Right ventricle myocardium superior (tissue), 1 donor: ENCODE results near the gene ZMAT3. TPM values are rescaled to one million over a fixed set of nuclear protein-coding genes. Genes with fewer than 3 reads are reported as not detected.
"Not testable (repeated sequence)": the region's sequence is repeated elsewhere in the genome, so short reads cannot be mapped to it uniquely, and the experiment has no call there.

Source experiments
- ATAC-seq: fragments of 200-7000 bp; cut with Tn5 transposase; one replicate; pipeline ENCODE4 v1.9.1; 2020; ENCODE audit warnings: mild to moderate bottlenecking; ENCODE audit not compliant: poor library complexity
- DNase-seq: peaks from one replicate; pipeline ENCODE4 v3.0.0-alpha.2; 2020
- intact Hi-C: fragments of 100-400 bp; cut with DNase I; formaldehyde crosslinking; loops from one replicate; pipeline ENCODE4 v1.11.2; 2022
- total RNA-seq: library from RNA; stranded (reverse); fragmentation: NEBNext Ultra II Directional; extraction: Animal tissue kit (Norgen Biotek cat#: 25700); gene quantifications from one replicate; pipeline ENCODE4 v1.2.1, GENCODE V29; 2021
- donor health status: DM: no; HTN: yes; CAD: no; lungs with severe emphysema.

The ZMAT3 gene
- total RNA-seq, 1 donor from 2014 or later: 12.9 TPM

GRCh38 chr3:179072100-179072438, 460 bp upstream of the ZMAT3 start:
- intact Hi-C loops: no loop called here
- DNase-seq (peak; percentile 55), ATAC-seq (peak; percentile 55)

- intact Hi-C loops: no loop called here
- ATAC-seq: no peak
- DNase-seq: no peak
Measured at GRCh38 chr3:179071027-179071322, 634 bp downstream of the ZMAT3 start.

- no peak for DNase-seq
- intact Hi-C loops: no loop called here
- no peak for ATAC-seq
Measured at GRCh38 chr3:179069762-179070390, 1.7 kb downstream of the ZMAT3 start.

- ATAC-seq: no peak
- intact Hi-C loops: no loop called here
- DNase-seq: no peak
Measured at GRCh38 chr3:179068779-179069530, 2.7 kb downstream of the ZMAT3 start.

DNA sequence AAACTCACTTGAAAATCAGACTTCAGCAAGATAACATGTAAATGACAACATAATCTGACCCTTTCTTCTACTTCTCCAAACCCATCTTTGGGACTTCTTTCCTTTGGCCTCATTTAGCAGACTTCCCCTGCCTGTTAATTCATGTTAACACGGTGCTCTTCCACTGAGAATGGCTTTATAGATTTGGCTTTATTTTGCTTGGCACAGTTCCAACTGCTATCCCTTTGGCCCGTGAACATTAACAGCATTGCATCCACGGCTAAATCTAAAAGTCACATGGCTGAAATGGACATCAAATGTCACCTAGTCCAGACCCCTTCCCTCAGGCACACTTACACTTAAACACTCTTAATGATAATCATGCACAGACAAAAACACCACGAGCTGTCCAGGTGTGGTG, 3.8 kb downstream of the ZMAT3 start:
- DNase-seq (no peak), ATAC-seq (no peak)
- intact Hi-C loops: no loop called here

GRCh38 chr3:179067291-179067690, 4.3 kb downstream of the ZMAT3 start:
- no peak for ATAC-seq
- intact Hi-C loops: no loop called here

DNA sequence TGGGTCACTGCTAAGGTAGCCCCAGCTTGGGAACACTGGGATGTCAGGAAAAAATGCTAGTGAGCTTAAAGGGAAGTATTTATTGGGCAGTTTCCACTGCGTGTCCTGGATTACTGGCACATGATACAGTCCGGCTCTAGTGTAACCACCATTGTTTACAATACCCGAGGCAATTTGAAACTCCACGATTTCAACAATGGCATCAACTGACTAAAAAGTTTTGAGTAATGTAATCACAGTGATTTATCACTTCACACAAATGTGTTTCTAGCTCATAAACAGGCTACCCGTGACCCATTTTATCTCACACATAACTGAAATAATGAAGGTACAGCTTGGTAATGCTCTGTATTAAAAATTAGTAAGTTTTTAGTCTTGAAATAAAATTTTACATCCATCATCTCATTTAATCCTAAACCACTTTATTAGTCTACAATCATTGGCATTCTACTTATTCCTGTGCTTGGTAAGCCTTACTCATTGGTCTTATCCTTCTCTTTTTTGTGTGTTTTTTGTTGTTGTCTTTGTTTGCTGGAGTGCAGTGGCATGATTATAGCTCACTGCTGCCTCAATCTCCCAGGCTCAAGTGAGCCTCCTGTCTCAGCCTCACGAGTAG, 7.6 kb downstream of the ZMAT3 start:
- DNase-seq: no peak
- intact Hi-C loops: no loop called here
- ATAC-seq: no peak

More at GRCh38 chr3:179067291-179067690, 4.3 kb downstream of the ZMAT3 start:
- DNase-seq: no peak

DNA sequence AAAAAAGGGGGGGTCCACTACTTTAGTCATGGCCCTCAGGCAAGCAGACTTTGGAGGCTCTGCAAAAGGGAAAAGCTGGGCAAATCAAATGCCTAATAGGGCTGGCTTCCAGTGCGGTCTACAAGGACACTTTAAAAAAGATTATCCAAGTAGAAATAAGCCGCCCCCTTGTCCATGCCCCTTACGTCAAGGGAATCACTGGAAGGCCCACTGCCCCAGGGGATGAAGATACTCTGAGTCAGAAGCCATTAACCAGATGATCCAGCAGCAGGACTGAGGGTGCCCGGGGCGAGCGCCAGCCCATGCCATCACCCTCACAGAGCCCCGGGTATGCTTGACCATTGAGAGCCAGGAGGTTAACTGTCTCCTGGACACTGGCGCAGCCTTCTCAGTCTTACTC, 15.3 kb downstream of the ZMAT3 start:
- ATAC-seq (no peak), DNase-seq (no peak)
- intact Hi-C loops: no loop called here

DNA sequence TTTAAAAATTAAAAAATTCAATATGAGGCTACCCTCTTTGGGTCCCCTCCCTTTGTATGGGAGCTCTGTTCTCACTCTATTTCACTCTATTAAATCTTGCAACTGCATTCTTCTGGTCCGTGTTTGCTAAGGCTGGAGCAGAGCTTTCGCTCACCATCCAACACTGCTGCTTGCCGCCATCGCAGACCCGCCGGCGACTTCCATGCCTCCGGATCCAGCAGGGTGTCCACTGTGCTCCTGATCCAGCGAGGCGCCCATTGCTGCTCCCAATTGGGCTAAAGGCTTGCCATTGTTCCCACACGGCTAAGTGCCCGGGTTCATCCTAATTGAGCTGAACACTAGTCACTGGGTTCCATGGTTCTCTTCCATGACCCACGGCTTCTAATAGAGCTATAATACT, 17.0 kb downstream of the ZMAT3 start:
- DNase-seq, ATAC-seq, intact Hi-C loops: not testable (repeated sequence)

DNA sequence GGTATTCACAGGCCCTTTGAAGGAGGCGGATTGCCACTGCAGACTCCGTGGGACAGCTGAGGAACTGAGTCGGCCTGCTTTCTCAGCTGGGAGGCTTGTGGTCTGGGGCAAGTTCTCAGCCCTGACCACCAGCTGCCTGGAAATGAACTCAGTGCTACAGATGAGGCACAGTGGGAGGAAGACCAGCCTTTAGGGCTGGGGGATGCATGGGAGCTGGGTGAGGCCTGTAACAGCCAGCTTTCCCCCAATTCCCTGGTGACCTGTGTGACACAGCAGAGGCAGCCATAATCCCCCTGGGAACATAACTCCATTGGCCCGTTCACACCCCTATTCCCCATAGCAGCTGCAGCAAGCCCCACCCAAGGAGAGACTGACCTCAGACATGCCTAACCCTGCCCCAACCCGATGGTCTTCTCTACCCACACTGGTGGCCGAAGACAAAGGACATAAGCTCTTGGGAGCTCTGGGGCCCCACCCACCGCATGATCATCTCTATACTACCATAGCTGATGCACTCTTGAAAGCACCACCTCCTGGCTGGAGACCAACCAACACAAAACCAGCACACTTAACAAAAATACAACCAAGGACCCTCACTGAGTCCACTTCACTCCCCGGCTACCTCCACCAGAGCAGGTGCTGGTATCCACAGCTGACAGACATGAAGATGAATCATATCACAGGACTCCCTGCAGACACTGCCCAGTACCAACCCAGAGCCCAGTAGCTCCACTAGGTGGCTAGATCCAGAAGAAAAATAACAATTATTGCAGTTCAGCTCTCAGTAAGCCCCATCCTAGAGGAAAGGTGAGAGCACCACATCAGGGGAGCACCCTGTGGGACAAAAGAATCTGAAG, 24.9 kb downstream of the ZMAT3 start:
- intact Hi-C loops: no loop called here
- DNase-seq (no peak), ATAC-seq (no peak)

- ATAC-seq: no peak
- intact Hi-C loops: no loop called here
- DNase-seq: no peak
Measured at GRCh38 chr3:179045719-179046402, 25.7 kb downstream of the ZMAT3 start.

DNA sequence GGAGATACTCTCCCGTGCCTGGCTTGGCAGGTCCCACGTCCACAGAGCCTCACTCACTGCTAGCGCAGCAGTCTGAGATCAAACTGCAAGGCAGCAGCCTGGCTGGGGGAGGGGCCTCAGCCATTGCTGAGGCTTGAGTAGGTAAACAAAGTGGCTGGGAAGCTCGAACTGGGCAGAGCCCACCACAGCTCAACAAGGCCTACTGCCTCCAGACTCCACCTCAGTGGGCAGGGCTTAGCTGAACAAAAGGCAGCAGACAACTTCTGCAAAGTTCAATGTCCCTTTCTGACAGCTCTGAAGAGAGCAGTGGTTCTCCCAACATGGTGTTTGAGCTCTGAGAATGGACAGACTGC, 32.7 kb downstream of the ZMAT3 start:
- ATAC-seq, intact Hi-C loops: not testable (repeated sequence)

GRCh38 chr3:179038216-179038898, 33.3 kb downstream of the ZMAT3 start:
- intact Hi-C loops: no loop called here
- DNase-seq (no peak), ATAC-seq (no peak)

More for the DNA sequence above, 32.7 kb downstream of the ZMAT3 start:
- not testable (repeated sequence) for DNase-seq

DNA sequence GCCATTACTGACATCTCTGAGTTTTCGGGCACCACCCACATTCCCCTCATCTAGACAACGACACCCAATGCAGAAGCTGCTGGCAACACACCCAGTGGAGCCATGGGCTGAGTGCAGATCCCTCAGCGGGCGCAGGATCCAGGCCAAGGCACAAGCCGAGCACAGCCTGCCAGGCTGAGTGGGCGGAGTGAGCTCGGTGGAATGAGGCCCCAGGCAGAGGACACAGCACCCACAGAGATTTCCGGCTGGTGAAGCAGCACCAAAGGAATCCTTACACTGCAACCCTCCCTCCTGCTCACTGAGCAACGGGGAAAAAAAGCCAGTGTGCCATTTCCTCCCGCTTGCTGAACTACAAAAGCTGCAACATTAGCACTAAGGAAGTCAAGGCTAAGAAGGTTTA, 34.3 kb downstream of the ZMAT3 start:
- intact Hi-C loops: no loop called here
- DNase-seq (peak; percentile 61), ATAC-seq (peak; percentile 75)

- intact Hi-C loops: no loop called here
- no peak for DNase-seq
- ATAC-seq: no peak
Measured at GRCh38 chr3:179036626-179037300, 34.8 kb downstream of the ZMAT3 start.

DNA sequence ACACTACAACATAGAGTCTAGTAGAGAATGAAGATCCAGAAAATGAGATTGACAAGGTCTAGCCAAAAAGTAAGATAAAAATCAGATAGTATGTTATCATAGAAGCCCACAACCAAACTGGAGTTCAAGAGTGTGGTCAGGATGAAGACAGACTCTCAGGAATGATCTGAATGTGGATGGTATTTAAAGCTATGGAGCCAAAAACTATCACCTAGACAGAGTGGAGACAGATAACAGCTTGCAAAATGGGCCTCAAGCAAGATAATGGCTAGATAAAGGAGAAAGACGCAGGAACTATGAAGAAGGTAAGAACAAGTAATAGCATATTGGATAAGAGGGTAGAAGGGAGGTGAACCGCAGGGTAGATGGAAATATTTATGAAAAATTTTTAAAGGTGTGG, 35.4 kb downstream of the ZMAT3 start:
- no peak for DNase-seq
- no peak for ATAC-seq
- intact Hi-C loops: no loop called here

DNA sequence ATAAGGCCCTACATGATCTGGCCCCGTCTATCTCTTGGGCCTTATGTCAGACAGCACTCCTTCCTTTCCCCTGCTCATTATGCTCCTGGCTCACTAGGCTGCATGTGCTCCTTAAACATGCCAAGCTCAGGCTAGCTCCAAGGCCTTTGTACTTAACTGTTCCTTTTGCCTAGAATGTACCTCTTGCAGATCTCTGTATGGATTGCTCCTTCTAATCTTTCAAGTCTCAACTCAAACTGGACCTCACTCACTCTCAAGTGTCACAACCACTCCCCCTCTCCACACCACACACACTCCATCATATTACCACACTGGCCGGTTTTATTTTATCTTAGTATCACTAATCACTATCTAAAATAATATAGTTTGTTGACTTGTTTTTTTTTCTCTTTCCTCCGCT, 36.4 kb downstream of the ZMAT3 start:
- ATAC-seq (no peak), DNase-seq (no peak)
- intact Hi-C loops: no loop called here

- ATAC-seq, intact Hi-C loops, DNase-seq: not testable (repeated sequence)
Measured at GRCh38 chr3:179033304-179033657, 38.3 kb downstream of the ZMAT3 start.
